K562 (cell line): ENCODE measurements around the gene AGAP3. TPM values are rescaled to one million over a fixed set of nuclear protein-coding genes. Genes with fewer than 3 reads are reported as not detected.

Experiments used
- CBFA2T3 ChIP-seq: fragments of 450-650 bp; IDR thresholded peaks from 2 replicates; pipeline ENCODE4 v1.6.1; 2017
- CHD1 ChIP-seq: fragments of 200-600 bp; sonication (generic); IDR thresholded peaks from one replicate; pipeline ENCODE4 v1.6.1; 2012; ENCODE audit warnings: mild to moderate bottlenecking, moderate library complexity, low read length, inconsistent platforms
- ETS1 ChIP-seq: conservative IDR thresholded peaks from 2 replicates; pipeline ENCODE4 v1.6.1; 2011; ENCODE audit warnings: low read depth, mild to moderate bottlenecking, low read length; ENCODE audit not compliant: control insufficient read depth
- FOXA3 ChIP-seq, 2 experiments: fragments of 450-650 bp in 1 of 2; sonication (generic) in 1 of 2; formaldehyde crosslinking; IDR thresholded peaks in 1 of 2; conservative IDR thresholded peaks in 1 of 2; 2 replicates each; pipeline versions ENCODE4 v1.4.0 to v1.8.0; 2020 to 2022; ENCODE audit warnings: mild to moderate bottlenecking in 2 of 2, missing genetic modification reagents in 1 of 2
- HDAC8 ChIP-seq: fragments of 450-650 bp; IDR thresholded peaks from 2 replicates; pipeline ENCODE4 v1.6.1; 2016; ENCODE audit warnings: mild to moderate bottlenecking, missing genetic modification characterization, moderate library complexity, missing compliant biosample characterization
- HSF4 ChIP-seq: fragments of 250-450 bp; sonication (Bioruptor Pico); IDR thresholded peaks from 2 replicates; pipeline ENCODE4 v2.1.2; 2022; ENCODE audit warnings: mild to moderate bottlenecking, moderate library complexity, borderline replicate concordance
- RAD21 ChIP-seq, 2 experiments: fragments of 250-450 bp in 1 of 2; fragments of 450-650 bp in 1 of 2; sonication (Bioruptor Pico) in 1 of 2; formaldehyde crosslinking in 1 of 2; IDR thresholded peaks in 1 of 2; conservative IDR thresholded peaks in 1 of 2; 2 replicates each; pipeline versions ENCODE4 v1.4.0 to v1.8.0; 2020 to 2022; ENCODE audit warnings: mild to moderate bottlenecking in 2 of 2, moderate library complexity in 1 of 2
- RERE ChIP-seq: sonication (generic); formaldehyde crosslinking; IDR thresholded peaks from 2 replicates; pipeline ENCODE4 v1.8.0; 2023; ENCODE audit warnings: missing genetic modification reagents, mild to moderate bottlenecking, borderline replicate concordance
- STAT6 ChIP-seq: sonication (generic); formaldehyde crosslinking; IDR thresholded peaks from 2 replicates; pipeline ENCODE4 v1.8.1; 2023; ENCODE audit warnings: mild to moderate bottlenecking, missing genetic modification reagents
- UBTF ChIP-seq, 2 experiments: IDR thresholded peaks; 2 replicates each; pipeline ENCODE4 v1.6.1; 2012; ENCODE audit warnings: improper control_type of control experiment in 2 of 2, low read depth in 2 of 2, low read length in 2 of 2, borderline replicate concordance in 1 of 2
- USF1 ChIP-seq: sonication (generic); formaldehyde crosslinking; IDR thresholded peaks from 2 replicates; pipeline ENCODE4 v1.9.0; 2022; ENCODE audit warnings: mild to moderate bottlenecking, missing genetic modification reagents
- ZNF717 ChIP-seq: fragments of 250-450 bp; sonication (Bioruptor Pico); IDR thresholded peaks from 2 replicates; pipeline ENCODE4 v1.5.0; 2021
- polyA plus RNA-seq, 8 experiments: library from polyadenylated mRNA; depleted of rRNA in 4 of 8; stranded (reverse) in 5 of 8; unstranded in 3 of 8; fragments of >200 nt; fragmentation: Nextera tagmentation in 2 of 8; fragmentation: Illumina TruSeq in 1 of 8; extraction: Ambion mirVana in 2 of 8; extraction: Trizol in 1 of 8; gene quantifications; 2 replicates each; pipeline versions ENCODE4 v1.2.1 to v1.2.3, GENCODE V29; 2011 to 2014; ENCODE audit warnings: inconsistent platforms in 1 of 8, missing spikeins in 1 of 8
- total RNA-seq, 7 experiments: library from RNA; depleted of rRNA in 6 of 7; stranded (reverse); fragments of >200 nt in 6 of 7; fragmentation: Illumina TruSeq in 2 of 7; extraction: Trizol in 2 of 7; gene quantifications; 2 replicates each; pipeline versions ENCODE4 v1.2.1 to v1.2.3, GENCODE V29; 2011 to 2021; ENCODE audit warnings: low replicate concordance in 1 of 7

The AGAP3 gene
- total and polyA plus RNA-seq, 9 of the 15 experiments (the other 6 are each of a cell fraction or from before 2014, with no cell fraction given) = 3.4 to 208 (median 62.2) TPM

- TF ChIP-seq RERE (CRISPR knock-in tag) (0 out of 2 replicates have a peak, but pooled peaks have one; percentile 12), STAT6 (CRISPR knock-in tag) (peak; percentile 84; the same call in 1 of the 2 replicates), CBFA2T3 (peak; percentile 25; the same call in 1 of the 2 replicates), UBTF (IDR thresholded peaks at IDR 0.05; ENCODE audit: borderline replicate concordance in 1 of 2, low read depth in 2 of 2, low read length in 2 of 2) (peak; percentile 96 to 98; a peak in 3 of 4 replicates), ETS1 (peak; percentile 49; the same call in 1 of the 2 replicates), ZNF717 (CRISPR knock-in tag) (no peak), HSF4 (no peak), HDAC8 (tag) (peak; percentile 17; the same call in 1 of the 2 replicates), FOXA3 (CRISPR knock-in tag; conservative IDR thresholded peaks at IDR 0.05 in 1 of 2, IDR thresholded peaks at IDR 0.05 in 1 of 2) (0 out of 4 replicates have a peak, but pooled peaks of 1 of the 2 experiments have one; percentile 9), CHD1 (peak; percentile 99), USF1 (CRISPR knock-in tag) (no peak), RAD21 (CRISPR knock-in tag; conservative IDR thresholded peaks at IDR 0.05 in 1 of 2, IDR thresholded peaks at IDR 0.05 in 1 of 2) (peak; percentile 26 to 45)
These were observed 1.2 kb downstream of the AGAP3 start (continued) for GRCh38 chr7:151087245-151088018.
